PC-3 (cell line): ENCODE measurements around the gene COL9A1. TPM values are rescaled to one million over a fixed set of nuclear protein-coding genes. Genes with fewer than 3 reads are reported as not detected.

Source experiments
- ATAC-seq: fragments of 200-7000 bp; cut with Tn5 transposase; 2 replicates; pipeline ENCODE4 v1.9.1; 2020; ENCODE audit warnings: mild to moderate bottlenecking, moderate library complexity
- BruUV-seq: library from RNA; stranded (reverse); fragments of 400-500 nt; replicated peaks from 2 replicates; lab custom pipeline; 2021; lab: Mats Ljungman, UMichigan
- CTCF ChIA-PET: fragments of 300-600 bp; sonication (Branson Sonifier 250); formaldehyde crosslinking; loops from one replicate; lab custom pipeline; 2022; ENCODE audit warnings: antibody characterized with exemption; lab: Charles Lee
- POLR2A ChIA-PET: fragments of 300-600 bp; sonication (Branson Sonifier 250); formaldehyde crosslinking; loops from one replicate; lab custom pipeline; 2022; ENCODE audit warnings: antibody characterized with exemption; ENCODE audit not compliant: unreplicated experiment; lab: Charles Lee
- DNase-seq: peaks from one replicate; pipeline ENCODE4 v3.0.0-alpha.2; 2015
- H2AFZ ChIP-seq: fragments of 300-600 bp; sonication (generic); 2 replicates; pipeline ENCODE4 v1.6.0; 2016; ENCODE audit warnings: antibody characterized with exemption, low read length
- H3F3A ChIP-seq: fragments of 300-600 bp; sonication (generic); one replicate; pipeline ENCODE4 v1.6.0; 2017; ENCODE audit warnings: antibody characterized with exemption, low read length, control low read depth, mild to moderate bottlenecking; ENCODE audit not compliant: unreplicated experiment
- H3K27ac ChIP-seq: fragments of 300-600 bp; sonication (generic); 2 replicates; pipeline ENCODE4 v1.5.1; 2016; ENCODE audit warnings: mild to moderate bottlenecking, low read length
- H3K27me3 ChIP-seq: fragments of 300-600 bp; sonication (generic); 2 replicates; pipeline ENCODE4 v1.6.1; 2016; ENCODE audit warnings: low read length, mixed read lengths
- H3K36me3 ChIP-seq: fragments of 300-600 bp; sonication (generic); 2 replicates; pipeline ENCODE4 v1.6.1; 2016; ENCODE audit warnings: low read depth, mixed run types, low read length, mixed read lengths
- H3K4me1 ChIP-seq: fragments of 300-600 bp; sonication (generic); 2 replicates; pipeline ENCODE4 v1.5.1; 2016; ENCODE audit warnings: low read length; ENCODE audit not compliant: insufficient read depth
- H3K4me2 ChIP-seq: fragments of 300-600 bp; sonication (generic); 2 replicates; pipeline ENCODE4 v1.6.0; 2016; ENCODE audit warnings: low read length
- H3K4me3 ChIP-seq: fragments of 300-600 bp; sonication (generic); 2 replicates; pipeline ENCODE4 v1.5.1; 2016; ENCODE audit warnings: mild to moderate bottlenecking, low read length, mixed read lengths
- H3K79me2 ChIP-seq: fragments of 300-600 bp; sonication (generic); 2 replicates; pipeline ENCODE4 v1.6.1; 2017; ENCODE audit warnings: low read length, mixed read lengths
- H3K9ac ChIP-seq: fragments of 300-600 bp; sonication (generic); 2 replicates; pipeline ENCODE4 v1.6.0; 2016; ENCODE audit warnings: mild to moderate bottlenecking, low read length
- H3K9me2 ChIP-seq: fragments of 300-600 bp; sonication (generic); replicated peaks from 2 replicates; pipeline ENCODE4 v1.6.1; 2016; ENCODE audit warnings: mixed run types, low read length, mixed read lengths
- H3K9me3 ChIP-seq: fragments of 300-600 bp; sonication (generic); 2 replicates; pipeline ENCODE4 v1.6.1; 2016; ENCODE audit warnings: low read length, mixed read lengths
- H4K20me1 ChIP-seq: fragments of 300-600 bp; sonication (generic); 2 replicates; pipeline ENCODE4 v1.6.1; 2016; ENCODE audit warnings: low read length, mixed read lengths
- CTCF ChIP-seq: fragments of 300-600 bp; sonication (generic); conservative IDR thresholded peaks from 2 replicates; pipeline ENCODE4 v1.5.1; 2017; ENCODE audit warnings: antibody characterized with exemption, low read depth, mild to moderate bottlenecking, low read length
- EZH2 ChIP-seq: fragments of 300-600 bp; sonication (generic); IDR thresholded peaks from one replicate; pipeline ENCODE4 v1.6.1; 2017; ENCODE audit warnings: antibody characterized with exemption, mild to moderate bottlenecking, low read length; ENCODE audit not compliant: unreplicated experiment
- EZH2phosphoT487 ChIP-seq: fragments of 300-600 bp; sonication (generic); IDR thresholded peaks from 2 replicates; pipeline ENCODE4 v1.6.1; 2018; ENCODE audit warnings: mild to moderate bottlenecking, antibody characterized with exemption, low read length, borderline replicate concordance
- intact Hi-C: fragments of 100-400 bp; cut with micrococcal nuclease; formaldehyde crosslinking; loops from 2 replicates; pipeline ENCODE4 v1.9.0; 2023
- total RNA-seq: library from RNA; depleted of rRNA; stranded (reverse); fragments of >200 nt; gene quantifications from 2 replicates; pipeline ENCODE4 v1.2.3, GENCODE V29; 2014

Gene COL9A1
- total RNA-seq, 1 experiment from 2014 or later: not detected

GRCh38 chr6:70253923-70254322 is 49.0 kb downstream of the COL9A1 start:
- Histone ChIP-seq H4K20me1 (no peaks in the 10 kb centered on the region), H3K27ac (no peak overlapping the region)
- BruUV-seq: no TSS peak

GRCh38 chr6:70252604-70253003 is 50.3 kb downstream of the COL9A1 start:
- Histone ChIP-seq H3K27me3 (peaks cover 22% of the 10 kb centered on the region), H2AFZ (no peak overlapping the region), H3K4me2 (no peak overlapping the region), H3K9me2 (no peaks in the 10 kb centered on the region), H3F3A (no peaks in the 10 kb centered on the region), H3K4me3 (no peak overlapping the region), H3K9me3 (no peaks in the 10 kb centered on the region), H3K9ac (no peak overlapping the region), H4K20me1 (no peaks in the 10 kb centered on the region), H3K27ac (no peak overlapping the region), H3K36me3 (no peaks in the 10 kb centered on the region), H3K79me2 (no peaks in the 10 kb centered on the region), H3K4me1 (no peaks in the 10 kb centered on the region)
- intact Hi-C loops: no loop called here
- no peak for ATAC-seq
- TF ChIP-seq EZH2 (no peak), EZH2phosphoT487 (no peak), CTCF (no peak)
- no TSS peak for BruUV-seq
- ChIA-PET CTCF (no interaction called here), POLR2A (no interaction called here)
- no peak for DNase-seq

More at GRCh38 chr6:70253923-70254322, 49.0 kb downstream of the COL9A1 start:
- ChIA-PET POLR2A (interaction anchor here (0.6 kb wide), 1 partner anchor 20 kb away, joined by 3 read pairs; no protein-coding TSS in a partner anchor), CTCF (no interaction called here)
- no peak for TF ChIP-seq EZH2
- no peak for TF ChIP-seq EZH2phosphoT487
- no peak for TF ChIP-seq CTCF
- intact Hi-C loops: no loop called here
- Histone ChIP-seq H3K79me2 (no peaks in the 10 kb centered on the region), H3K4me2 (no peak overlapping the region), H3K9ac (no peak overlapping the region), H3K4me1 (no peaks in the 10 kb centered on the region), H3K4me3 (no peak overlapping the region), H3K9me3 (no peaks in the 10 kb centered on the region), H2AFZ (no peak overlapping the region), H3K9me2 (no peaks in the 10 kb centered on the region), H3K36me3 (no peaks in the 10 kb centered on the region), H3F3A (no peaks in the 10 kb centered on the region), H3K27me3 (peaks cover 18% of the 10 kb centered on the region)
- ATAC-seq (no peak), DNase-seq (no peak)

GRCh38 chr6:70246118-70246517 is 56.8 kb downstream of the COL9A1 start:
- Histone ChIP-seq H4K20me1 (no peaks in the 10 kb centered on the region), H3F3A (no peaks in the 10 kb centered on the region), H3K9ac (no peak overlapping the region), H3K27ac (no peak overlapping the region), H3K36me3 (no peaks in the 10 kb centered on the region), H3K9me2 (no peaks in the 10 kb centered on the region), H3K4me2 (no peak overlapping the region), H3K27me3 (peaks cover 19% of the 10 kb centered on the region), H2AFZ (no peak overlapping the region), H3K4me1 (no peaks in the 10 kb centered on the region), H3K4me3 (no peak overlapping the region), H3K79me2 (no peaks in the 10 kb centered on the region), H3K9me3 (no peaks in the 10 kb centered on the region)
- POLR2A ChIA-PET: no interaction called here
- no TSS peak for BruUV-seq
- CTCF ChIA-PET: no interaction called here
- intact Hi-C loops: no loop called here
- ATAC-seq: no peak
- TF ChIP-seq EZH2: no peak
- no peak for TF ChIP-seq EZH2phosphoT487
- no peak for TF ChIP-seq CTCF
- no peak for DNase-seq
